Measurements from ENCODE around the gene ITGA1.

DNA sequence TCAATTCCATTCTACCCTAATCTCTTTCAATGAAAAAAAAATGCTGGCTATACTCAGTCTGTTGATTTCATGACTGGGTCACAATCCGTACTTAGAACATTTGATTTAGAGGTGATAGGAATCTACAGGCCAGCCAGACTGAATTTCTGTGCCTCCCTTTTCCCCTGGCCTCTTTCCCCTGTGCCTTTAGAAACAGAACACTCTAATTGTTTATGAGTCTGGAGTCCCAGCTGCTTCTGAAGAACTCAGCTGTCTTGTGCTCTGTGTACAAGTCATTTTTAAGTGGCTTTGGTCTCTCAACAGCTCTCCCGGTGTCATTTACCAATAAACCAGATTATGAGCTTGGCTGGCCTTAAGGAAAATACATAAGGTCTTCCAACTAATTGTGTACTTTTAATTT, 107.4 kb downstream of the ITGA1 start:
- TF ChIP-seq, protein P1, sequence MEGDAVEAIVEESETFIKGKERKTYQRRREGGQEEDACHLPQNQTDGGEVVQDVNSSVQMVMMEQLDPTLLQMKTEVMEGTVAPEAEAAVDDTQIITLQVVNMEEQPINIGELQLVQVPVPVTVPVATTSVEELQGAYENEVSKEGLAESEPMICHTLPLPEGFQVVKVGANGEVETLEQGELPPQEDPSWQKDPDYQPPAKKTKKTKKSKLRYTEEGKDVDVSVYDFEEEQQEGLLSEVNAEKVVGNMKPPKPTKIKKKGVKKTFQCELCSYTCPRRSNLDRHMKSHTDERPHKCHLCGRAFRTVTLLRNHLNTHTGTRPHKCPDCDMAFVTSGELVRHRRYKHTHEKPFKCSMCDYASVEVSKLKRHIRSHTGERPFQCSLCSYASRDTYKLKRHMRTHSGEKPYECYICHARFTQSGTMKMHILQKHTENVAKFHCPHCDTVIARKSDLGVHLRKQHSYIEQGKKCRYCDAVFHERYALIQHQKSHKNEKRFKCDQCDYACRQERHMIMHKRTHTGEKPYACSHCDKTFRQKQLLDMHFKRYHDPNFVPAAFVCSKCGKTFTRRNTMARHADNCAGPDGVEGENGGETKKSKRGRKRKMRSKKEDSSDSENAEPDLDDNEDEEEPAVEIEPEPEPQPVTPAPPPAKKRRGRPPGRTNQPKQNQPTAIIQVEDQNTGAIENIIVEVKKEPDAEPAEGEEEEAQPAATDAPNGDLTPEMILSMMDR (IDR thresholded peaks at IDR 0.05; ENCODE audit: control extremely low read depth in 1 of 3, insufficient read depth in 1 of 3, low read depth in 1 of 3, low read length in 3 of 3), result no peak
- TF ChIP-seq CHD1 (IDR thresholded peaks at IDR 0.05; ENCODE audit: low read depth, low read length) (no peak), RXRA (IDR thresholded peaks at IDR 0.05; ENCODE audit: insufficient read depth, low read depth, low read length) (no peak), RNF2 (IDR thresholded peaks at IDR 0.05; ENCODE audit: borderline replicate concordance, low read depth, low read length, missing control alignments, poor library complexity, severe bottlenecking) (no peak), POLR2A (IDR thresholded peaks at IDR 0.05; ENCODE audit: control extremely low read depth in 1 of 2, low read depth in 2 of 2, low read length in 2 of 2) (no peak), POLR2AphosphoS5 (IDR thresholded peaks at IDR 0.05; ENCODE audit: low read depth, low read length) (no peak), EZH2 (IDR thresholded peaks at IDR 0.05; ENCODE audit: low read depth, low read length, severe bottlenecking) (no peak), CHD2 (IDR thresholded peaks at IDR 0.05; ENCODE audit: low read length) (no peak)
